Testis (tissue), 2 donors: ENCODE measurements around the gene DAP.

ENCODE experiments used
- POLR2A ChIP-seq: fragments of 450-650 bp; IDR thresholded peaks from one replicate; pipeline ENCODE4 v1.6.1; 2017; ENCODE audit warnings: antibody characterized with exemption, mild to moderate bottlenecking, moderate library complexity
- TF ChIP-seq, protein P1 (sequence below), 3 experiments: fragments of 450-650 bp in 2 of 3; fragments of 200-600 bp in 1 of 3; sonication (generic) in 1 of 3; IDR thresholded peaks; one replicate each; pipeline ENCODE4 v1.5.1; 2016 to 2019; ENCODE audit warnings: antibody characterized with exemption in 3 of 3, mild to moderate bottlenecking in 2 of 3, moderate library complexity in 1 of 3

DNA sequence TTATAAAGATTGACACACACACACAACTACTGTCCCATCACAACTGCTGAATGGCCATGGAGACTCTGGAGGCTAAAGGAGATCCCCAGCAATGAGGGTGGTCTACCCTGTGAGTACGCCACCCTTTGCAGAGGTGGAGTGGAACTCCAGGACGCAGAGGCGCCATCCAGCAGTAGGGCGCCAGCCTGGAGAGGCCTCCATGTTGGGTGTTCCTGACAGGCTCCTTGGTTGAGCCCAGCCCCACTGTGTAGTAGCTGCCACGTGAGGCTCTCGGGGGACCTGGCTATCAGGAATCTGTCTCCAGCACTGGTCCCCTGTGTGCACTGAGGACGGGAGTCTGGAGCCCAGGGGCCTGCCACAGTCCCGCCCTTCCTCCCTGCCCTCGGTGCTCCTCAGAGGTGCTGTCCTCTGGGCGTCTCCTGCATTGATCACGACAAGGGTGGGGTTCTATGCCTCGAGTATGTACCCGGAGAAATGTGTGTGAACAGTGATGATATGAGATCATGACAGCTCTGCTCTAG, 72.3 kb downstream of the DAP start:
- TF ChIP-seq, protein P1, sequence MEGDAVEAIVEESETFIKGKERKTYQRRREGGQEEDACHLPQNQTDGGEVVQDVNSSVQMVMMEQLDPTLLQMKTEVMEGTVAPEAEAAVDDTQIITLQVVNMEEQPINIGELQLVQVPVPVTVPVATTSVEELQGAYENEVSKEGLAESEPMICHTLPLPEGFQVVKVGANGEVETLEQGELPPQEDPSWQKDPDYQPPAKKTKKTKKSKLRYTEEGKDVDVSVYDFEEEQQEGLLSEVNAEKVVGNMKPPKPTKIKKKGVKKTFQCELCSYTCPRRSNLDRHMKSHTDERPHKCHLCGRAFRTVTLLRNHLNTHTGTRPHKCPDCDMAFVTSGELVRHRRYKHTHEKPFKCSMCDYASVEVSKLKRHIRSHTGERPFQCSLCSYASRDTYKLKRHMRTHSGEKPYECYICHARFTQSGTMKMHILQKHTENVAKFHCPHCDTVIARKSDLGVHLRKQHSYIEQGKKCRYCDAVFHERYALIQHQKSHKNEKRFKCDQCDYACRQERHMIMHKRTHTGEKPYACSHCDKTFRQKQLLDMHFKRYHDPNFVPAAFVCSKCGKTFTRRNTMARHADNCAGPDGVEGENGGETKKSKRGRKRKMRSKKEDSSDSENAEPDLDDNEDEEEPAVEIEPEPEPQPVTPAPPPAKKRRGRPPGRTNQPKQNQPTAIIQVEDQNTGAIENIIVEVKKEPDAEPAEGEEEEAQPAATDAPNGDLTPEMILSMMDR (IDR thresholded peaks at IDR 0.05) = no peak
- TF ChIP-seq POLR2A = no peak
